ENCODE measurements around the gene VAV2. TPM values are rescaled to one million over a fixed set of nuclear protein-coding genes. Genes with fewer than 3 reads are reported as not detected.

VAV2 gene
- total RNA-seq, 1 experiment from 2014 or later = 24.7 TPM

DNA sequence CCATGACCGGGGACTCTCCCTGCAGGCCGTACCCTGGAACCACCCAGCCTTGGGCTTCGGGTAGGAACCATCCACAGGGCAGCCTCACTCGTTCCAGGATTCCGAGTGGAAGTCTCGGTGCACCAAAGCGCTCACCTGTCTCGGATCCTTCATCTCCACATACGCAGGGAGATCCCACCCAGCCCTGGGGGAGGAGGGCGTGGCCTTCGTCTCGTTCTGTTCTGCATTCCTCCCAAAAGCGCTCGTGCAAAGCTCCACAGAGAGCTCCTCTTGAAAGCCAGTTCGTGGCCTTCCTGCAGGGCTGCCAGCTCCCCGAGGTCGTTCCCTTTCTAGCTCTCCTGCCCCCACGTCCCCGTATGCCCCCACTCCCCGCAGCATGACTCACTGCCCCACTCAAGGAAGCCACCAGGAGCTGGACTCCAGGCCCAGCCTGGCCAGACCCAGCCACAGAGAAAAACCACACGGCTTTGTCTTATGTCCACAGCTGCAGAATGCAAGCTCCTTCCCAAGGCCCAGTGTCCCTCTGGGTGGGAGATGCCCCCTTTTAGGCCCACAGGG is 189.0 kb downstream of the VAV2 start:
- DNase-seq (ENCODE audit: low read depth, low spot score) = no peak
- in situ Hi-C loops (cut with HindIII; ENCODE audit: low pct_unique_long_range_greater_than_20kb, low sequenced_read_pairs) (no loop called here), intact Hi-C loops (cut with micrococcal nuclease; ENCODE audit: unreplicated experiment) (no loop called here)
- Histone ChIP-seq H3K27me3 (ENCODE audit: control insufficient read depth, insufficient read depth, low read length) (no peaks in the 10 kb centered on the region), H3K4me1 (ENCODE audit: control insufficient read depth, insufficient read depth, low read length) (no peaks in the 10 kb centered on the region), H3K4me3 (ENCODE audit: low read depth in 2 of 2, low read length in 2 of 2) (no peak overlapping the region), H3K36me3 (ENCODE audit: control insufficient read depth, insufficient read depth, low read length) (no peaks in the 10 kb centered on the region), H3K27ac (ENCODE audit: low read length) (no peak overlapping the region), H3K9me3 (ENCODE audit: control insufficient read depth, insufficient read depth, low read depth, low read length) (no peaks in the 10 kb centered on the region)
- ChIA-PET CTCF (interaction anchor here (0.6 kb wide), 1 partner anchor 66 kb away, joined by 3 read pairs; no protein-coding TSS in a partner anchor), POLR2A (no interaction called here)
- BruUV-seq (replicated peaks) = no TSS peak
- ATAC-seq = no peak
- TF ChIP-seq SIN3A (IDR thresholded peaks at IDR 0.05; ENCODE audit: borderline replicate concordance, insufficient read depth, low read depth, low read length) = no peak
- TF ChIP-seq, protein P1, sequence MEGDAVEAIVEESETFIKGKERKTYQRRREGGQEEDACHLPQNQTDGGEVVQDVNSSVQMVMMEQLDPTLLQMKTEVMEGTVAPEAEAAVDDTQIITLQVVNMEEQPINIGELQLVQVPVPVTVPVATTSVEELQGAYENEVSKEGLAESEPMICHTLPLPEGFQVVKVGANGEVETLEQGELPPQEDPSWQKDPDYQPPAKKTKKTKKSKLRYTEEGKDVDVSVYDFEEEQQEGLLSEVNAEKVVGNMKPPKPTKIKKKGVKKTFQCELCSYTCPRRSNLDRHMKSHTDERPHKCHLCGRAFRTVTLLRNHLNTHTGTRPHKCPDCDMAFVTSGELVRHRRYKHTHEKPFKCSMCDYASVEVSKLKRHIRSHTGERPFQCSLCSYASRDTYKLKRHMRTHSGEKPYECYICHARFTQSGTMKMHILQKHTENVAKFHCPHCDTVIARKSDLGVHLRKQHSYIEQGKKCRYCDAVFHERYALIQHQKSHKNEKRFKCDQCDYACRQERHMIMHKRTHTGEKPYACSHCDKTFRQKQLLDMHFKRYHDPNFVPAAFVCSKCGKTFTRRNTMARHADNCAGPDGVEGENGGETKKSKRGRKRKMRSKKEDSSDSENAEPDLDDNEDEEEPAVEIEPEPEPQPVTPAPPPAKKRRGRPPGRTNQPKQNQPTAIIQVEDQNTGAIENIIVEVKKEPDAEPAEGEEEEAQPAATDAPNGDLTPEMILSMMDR (IDR thresholded peaks at IDR 0.05) = no peak
- TF ChIP-seq TCF7L2 (IDR thresholded peaks at IDR 0.05; ENCODE audit: low read depth, low read length) = no peak
- TF ChIP-seq POLR2AphosphoS5 (IDR thresholded peaks at IDR 0.05; ENCODE audit: low read depth, low read length) = no peak
- TF ChIP-seq, protein P2, sequence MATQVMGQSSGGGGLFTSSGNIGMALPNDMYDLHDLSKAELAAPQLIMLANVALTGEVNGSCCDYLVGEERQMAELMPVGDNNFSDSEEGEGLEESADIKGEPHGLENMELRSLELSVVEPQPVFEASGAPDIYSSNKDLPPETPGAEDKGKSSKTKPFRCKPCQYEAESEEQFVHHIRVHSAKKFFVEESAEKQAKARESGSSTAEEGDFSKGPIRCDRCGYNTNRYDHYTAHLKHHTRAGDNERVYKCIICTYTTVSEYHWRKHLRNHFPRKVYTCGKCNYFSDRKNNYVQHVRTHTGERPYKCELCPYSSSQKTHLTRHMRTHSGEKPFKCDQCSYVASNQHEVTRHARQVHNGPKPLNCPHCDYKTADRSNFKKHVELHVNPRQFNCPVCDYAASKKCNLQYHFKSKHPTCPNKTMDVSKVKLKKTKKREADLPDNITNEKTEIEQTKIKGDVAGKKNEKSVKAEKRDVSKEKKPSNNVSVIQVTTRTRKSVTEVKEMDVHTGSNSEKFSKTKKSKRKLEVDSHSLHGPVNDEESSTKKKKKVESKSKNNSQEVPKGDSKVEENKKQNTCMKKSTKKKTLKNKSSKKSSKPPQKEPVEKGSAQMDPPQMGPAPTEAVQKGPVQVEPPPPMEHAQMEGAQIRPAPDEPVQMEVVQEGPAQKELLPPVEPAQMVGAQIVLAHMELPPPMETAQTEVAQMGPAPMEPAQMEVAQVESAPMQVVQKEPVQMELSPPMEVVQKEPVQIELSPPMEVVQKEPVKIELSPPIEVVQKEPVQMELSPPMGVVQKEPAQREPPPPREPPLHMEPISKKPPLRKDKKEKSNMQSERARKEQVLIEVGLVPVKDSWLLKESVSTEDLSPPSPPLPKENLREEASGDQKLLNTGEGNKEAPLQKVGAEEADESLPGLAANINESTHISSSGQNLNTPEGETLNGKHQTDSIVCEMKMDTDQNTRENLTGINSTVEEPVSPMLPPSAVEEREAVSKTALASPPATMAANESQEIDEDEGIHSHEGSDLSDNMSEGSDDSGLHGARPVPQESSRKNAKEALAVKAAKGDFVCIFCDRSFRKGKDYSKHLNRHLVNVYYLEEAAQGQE (IDR thresholded peaks at IDR 0.05; ENCODE audit: insufficient read depth in 1 of 2, low read depth in 2 of 2, low read length in 1 of 2) = no peak

DNA sequence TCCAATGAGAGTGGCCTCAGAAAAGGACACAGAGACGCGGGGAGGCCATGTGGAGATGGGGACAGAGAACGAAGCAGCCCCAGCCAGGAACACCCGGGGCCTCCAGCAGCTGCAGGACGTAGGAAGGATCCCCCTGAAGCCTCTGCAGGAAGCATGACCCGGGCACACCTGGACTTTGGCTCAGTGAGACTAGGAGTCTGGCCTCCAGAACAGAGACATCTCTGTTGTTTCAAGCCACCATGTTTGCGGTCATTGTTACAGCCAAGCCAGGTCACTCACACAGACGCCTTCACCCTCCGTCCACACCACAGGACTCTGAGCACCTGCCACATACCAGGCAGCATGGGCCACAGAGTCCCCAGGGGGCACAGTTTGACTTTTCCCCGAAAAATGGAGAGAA is 190.4 kb downstream of the VAV2 start:
- CTCF ChIA-PET = no interaction called here

More for the DNA sequence above, 190.4 kb downstream of the VAV2 start:
- Histone ChIP-seq H3K36me3 (ENCODE audit: control insufficient read depth, insufficient read depth, low read length) (no peaks in the 10 kb centered on the region), H3K27me3 (ENCODE audit: control insufficient read depth, insufficient read depth, low read length) (no peaks in the 10 kb centered on the region), H3K4me3 (ENCODE audit: low read depth in 2 of 2, low read length in 2 of 2) (no peak overlapping the region), H3K4me1 (ENCODE audit: control insufficient read depth, insufficient read depth, low read length) (no peaks in the 10 kb centered on the region), H3K9me3 (ENCODE audit: control insufficient read depth, insufficient read depth, low read depth, low read length) (no peaks in the 10 kb centered on the region), H3K27ac (ENCODE audit: low read length) (no peak overlapping the region)
- intact Hi-C loops (cut with micrococcal nuclease; ENCODE audit: unreplicated experiment) = no loop called here
- POLR2A ChIA-PET = no interaction called here
- in situ Hi-C loops (cut with HindIII; ENCODE audit: low pct_unique_long_range_greater_than_20kb, low sequenced_read_pairs) = no loop called here
- DNase-seq (ENCODE audit: low read depth, low spot score) = no peak
- ATAC-seq = no peak
- BruUV-seq (replicated peaks) = no TSS peak
- no peak for TF ChIP-seq TCF7L2 (IDR thresholded peaks at IDR 0.05; ENCODE audit: low read depth, low read length)
- TF ChIP-seq POLR2AphosphoS5 (IDR thresholded peaks at IDR 0.05; ENCODE audit: low read depth, low read length) = no peak
- TF ChIP-seq, protein P1 (IDR thresholded peaks at IDR 0.05) = no peak
- TF ChIP-seq, protein P2 (IDR thresholded peaks at IDR 0.05; ENCODE audit: insufficient read depth in 1 of 2, low read depth in 2 of 2, low read length in 1 of 2) = no peak
- TF ChIP-seq SIN3A (IDR thresholded peaks at IDR 0.05; ENCODE audit: borderline replicate concordance, insufficient read depth, low read depth, low read length) = no peak
